GM18868 (cell line): ENCODE results near the gene UCP3.

Experiments
- ATAC-seq: cut with Tn5 transposase; IDR thresholded peaks from one replicate; pipeline ENCODE4 v1.9.1; 2021; ENCODE audit warnings: mild to moderate bottlenecking, moderate library complexity; ENCODE audit not compliant: unreplicated experiment

UCP3 gene

GRCh38 chr11:73980001-73980961, 28.6 kb downstream of the UCP3 start:
- peak; percentile 61 for ATAC-seq

- no peak for ATAC-seq
Measured at GRCh38 chr11:73978576-73979086, 30.3 kb downstream of the UCP3 start.

- ATAC-seq, result no peak
Measured at GRCh38 chr11:73977856-73978519, 30.9 kb downstream of the UCP3 start.

- no peak for ATAC-seq
Measured at GRCh38 chr11:73976451-73977151, 32.3 kb downstream of the UCP3 start.

- no peak for ATAC-seq
Measured at GRCh38 chr11:73975479-73975757, 33.5 kb downstream of the UCP3 start.

GRCh38 chr11:73974604-73975478, 34.0 kb downstream of the UCP3 start:
- ATAC-seq, result no peak

GRCh38 chr11:73972620-73973449, 36.0 kb downstream of the UCP3 start:
- ATAC-seq, result no peak

- ATAC-seq, result no peak
Measured at GRCh38 chr11:73972187-73972586, 36.7 kb downstream of the UCP3 start.

GRCh38 chr11:73971175-73971719, 37.6 kb downstream of the UCP3 start:
- no peak for ATAC-seq

- no peak for ATAC-seq
Measured at GRCh38 chr11:73969991-73970800, 38.7 kb downstream of the UCP3 start.

- no peak for ATAC-seq
Measured at GRCh38 chr11:73969091-73969490, 39.8 kb downstream of the UCP3 start.

- ATAC-seq, result no peak
Measured at GRCh38 chr11:73968356-73968966, 40.4 kb downstream of the UCP3 start.

- no peak for ATAC-seq
Measured at GRCh38 chr11:73965764-73966121, 43.1 kb downstream of the UCP3 start.

- no peak for ATAC-seq
Measured at GRCh38 chr11:73965076-73965763, 43.7 kb downstream of the UCP3 start.

- no peak for ATAC-seq
Measured at GRCh38 chr11:73963861-73964260, 45.0 kb downstream of the UCP3 start.

GRCh38 chr11:73962101-73962705, 46.7 kb downstream of the UCP3 start:
- ATAC-seq, result no peak

GRCh38 chr11:73961321-73961720, 47.6 kb downstream of the UCP3 start:
- ATAC-seq, result no peak
